ENCODE results near the gene TMEM175.

TMEM175 gene

DNA sequence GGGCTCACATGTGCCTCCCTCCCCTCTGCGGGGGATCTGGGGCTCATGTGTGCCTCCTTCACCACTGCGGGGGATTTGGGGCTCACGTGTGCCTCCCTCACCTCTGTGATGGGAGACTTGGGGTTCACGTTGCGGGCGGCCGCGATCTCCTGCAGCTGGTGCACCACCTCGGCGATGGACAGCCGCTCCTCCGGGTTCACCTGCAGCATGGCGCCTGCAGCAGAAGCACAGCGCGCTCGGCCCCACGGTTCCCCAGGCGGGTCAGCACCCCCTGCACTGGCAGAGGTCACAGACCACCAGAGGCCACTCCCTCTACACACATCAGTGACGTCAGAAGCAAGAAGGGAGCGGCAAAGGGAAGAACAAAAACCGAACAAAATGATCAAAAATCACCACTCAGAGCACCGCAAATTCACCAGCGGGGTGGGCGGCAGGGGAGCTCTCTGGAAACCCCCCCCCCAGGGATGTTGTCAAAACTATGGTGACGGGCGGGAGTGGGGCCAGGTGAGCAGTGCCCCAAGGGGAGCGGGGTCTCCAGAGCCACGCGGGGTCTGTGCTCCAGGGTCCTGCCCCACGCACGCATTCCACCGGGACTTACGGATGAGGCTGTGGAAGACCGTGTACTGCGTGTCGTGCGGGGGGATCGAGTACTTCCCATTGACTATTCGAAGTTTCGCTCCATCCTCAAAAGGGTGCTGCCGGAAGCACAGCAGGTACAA lies 38.8 kb upstream of the TMEM175 start:
- no peak for FAIRE-seq
- no peak for DNase-seq (ENCODE audit: insufficient read length, low spot score)
- TF ChIP-seq POLR2A (IDR thresholded peaks at IDR 0.05; ENCODE audit: low read depth, low read length) = no peak

DNA sequence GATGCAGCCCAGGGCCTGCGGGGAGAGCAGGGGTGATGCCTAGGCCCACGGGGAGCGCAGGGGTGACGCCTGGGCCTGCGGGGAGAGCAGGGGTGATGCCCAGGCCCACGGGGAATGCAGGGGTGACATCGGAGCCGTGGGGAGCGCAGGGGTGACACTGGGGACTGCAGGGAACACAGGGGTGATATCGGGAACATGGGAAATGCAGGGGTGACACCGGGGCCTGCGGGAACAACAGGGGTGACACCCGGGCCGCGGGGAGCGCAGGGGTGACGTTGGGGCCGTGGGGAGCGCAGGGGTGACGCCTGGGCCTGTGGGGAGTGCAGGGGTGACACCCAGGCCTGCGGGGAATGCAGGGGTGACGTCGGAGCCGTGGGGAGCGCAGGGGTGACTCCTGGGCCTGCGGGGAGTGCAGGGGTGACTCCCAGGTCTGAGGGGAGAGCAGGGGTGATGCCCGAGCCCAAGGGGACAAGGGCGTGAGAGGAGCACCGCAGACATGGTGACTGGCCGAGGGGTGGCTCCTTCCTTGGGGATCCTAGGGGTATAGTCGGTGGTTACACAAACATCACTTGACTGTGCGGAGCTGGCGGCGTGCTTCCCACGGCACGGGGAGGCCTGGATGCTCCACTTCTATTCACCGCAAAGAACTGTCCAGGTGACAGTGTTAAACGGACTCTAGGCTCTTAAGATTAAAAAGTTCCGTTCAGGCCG lies 38.1 kb upstream of the TMEM175 start:
- DNase-seq (ENCODE audit: insufficient read length, low spot score) (no peak), FAIRE-seq (no peak)
- no peak for TF ChIP-seq POLR2A (IDR thresholded peaks at IDR 0.05; ENCODE audit: low read depth, low read length)

DNA sequence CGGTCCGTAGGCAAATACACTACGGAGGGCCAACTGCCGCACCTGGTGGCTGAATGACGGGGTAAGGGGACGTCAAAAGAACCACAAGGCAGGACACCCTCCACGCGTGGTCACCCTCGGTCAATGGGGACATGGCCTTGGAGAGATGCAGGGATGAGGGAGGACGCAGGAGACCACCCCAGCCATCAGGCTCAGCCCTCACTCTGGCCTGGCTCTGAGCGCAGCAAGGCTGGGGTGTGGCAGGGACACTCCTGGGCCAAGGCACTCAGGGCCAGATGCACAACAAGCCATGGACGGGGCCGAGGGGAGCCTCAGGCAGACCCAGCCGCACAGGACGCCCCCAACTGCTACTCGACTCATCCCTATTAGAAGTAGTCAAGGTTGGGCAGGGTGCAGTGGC lies 36.7 kb upstream of the TMEM175 start:
- DNase-seq (ENCODE audit: insufficient read length, low spot score) (no peak), FAIRE-seq (no peak)
- TF ChIP-seq POLR2A (IDR thresholded peaks at IDR 0.05; ENCODE audit: low read depth, low read length) = no peak

DNA sequence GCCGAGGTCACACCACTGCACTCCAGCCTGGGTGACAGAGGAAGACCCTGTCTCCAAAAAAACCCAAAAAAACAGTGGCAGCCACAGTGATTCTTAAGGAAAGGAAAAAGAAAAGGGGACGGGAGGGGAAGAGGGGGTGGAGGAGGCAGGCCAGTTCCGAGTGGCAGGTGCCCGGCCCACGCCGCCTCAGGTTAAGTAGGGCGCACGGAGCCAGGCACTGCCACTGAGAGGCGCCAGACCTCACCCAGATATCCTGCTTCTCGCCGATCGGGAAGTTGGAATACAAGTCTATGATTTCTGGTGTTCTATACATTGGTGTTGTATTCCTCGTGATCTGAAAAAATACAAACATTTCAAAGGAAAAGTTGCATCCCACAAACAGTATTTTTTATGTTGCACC lies 36.0 kb upstream of the TMEM175 start:
- DNase-seq (ENCODE audit: insufficient read length, low spot score) (no peak), FAIRE-seq (no peak)
- TF ChIP-seq POLR2A (IDR thresholded peaks at IDR 0.05; ENCODE audit: low read depth, low read length) = no peak

DNA sequence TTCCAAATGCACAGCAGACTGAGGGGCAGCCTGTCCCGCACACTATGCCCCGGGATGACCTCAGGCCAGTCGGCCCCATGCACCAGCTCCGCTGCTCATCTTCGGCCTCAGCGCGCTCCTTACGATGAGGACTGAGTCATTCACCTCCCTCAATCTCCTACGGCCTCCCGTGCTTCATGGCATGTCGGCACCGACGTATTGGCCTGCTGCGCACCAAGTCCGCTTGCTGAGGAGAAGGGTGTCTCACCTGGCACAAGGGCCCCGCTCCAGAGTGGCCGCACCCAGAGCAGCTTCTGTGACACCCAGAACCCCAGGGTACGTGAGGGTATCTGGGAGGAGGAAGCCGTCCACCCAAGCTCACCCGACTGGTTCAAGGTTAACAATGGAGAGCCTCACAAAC lies 35.6 kb upstream of the TMEM175 start:
- TF ChIP-seq POLR2A (IDR thresholded peaks at IDR 0.05; ENCODE audit: low read depth, low read length) = no peak
- DNase-seq (ENCODE audit: insufficient read length, low spot score) = no peak
- FAIRE-seq = no peak

DNA sequence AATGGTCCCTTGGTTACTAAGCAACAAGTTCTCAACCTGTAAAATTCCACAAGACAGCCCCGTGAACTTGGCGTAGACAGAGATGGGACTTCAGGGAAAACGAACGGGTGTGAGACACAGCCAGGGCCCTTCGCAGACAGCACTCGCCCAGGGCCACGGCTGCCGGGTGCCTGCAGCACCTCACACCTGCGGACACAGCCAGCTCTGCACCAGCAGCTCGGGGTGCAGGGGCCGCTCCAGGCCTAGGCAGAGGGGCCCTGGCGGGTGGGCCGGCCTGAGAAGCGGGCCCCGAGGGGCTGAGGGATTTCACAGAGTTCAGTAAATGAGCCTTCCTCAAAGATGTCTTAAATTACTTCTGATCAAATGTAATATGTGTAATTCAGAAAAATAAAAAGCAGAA lies 34.1 kb upstream of the TMEM175 start:
- no peak for TF ChIP-seq POLR2A (IDR thresholded peaks at IDR 0.05; ENCODE audit: low read depth, low read length)
- FAIRE-seq (no peak), DNase-seq (ENCODE audit: insufficient read length, low spot score) (no peak)

DNA sequence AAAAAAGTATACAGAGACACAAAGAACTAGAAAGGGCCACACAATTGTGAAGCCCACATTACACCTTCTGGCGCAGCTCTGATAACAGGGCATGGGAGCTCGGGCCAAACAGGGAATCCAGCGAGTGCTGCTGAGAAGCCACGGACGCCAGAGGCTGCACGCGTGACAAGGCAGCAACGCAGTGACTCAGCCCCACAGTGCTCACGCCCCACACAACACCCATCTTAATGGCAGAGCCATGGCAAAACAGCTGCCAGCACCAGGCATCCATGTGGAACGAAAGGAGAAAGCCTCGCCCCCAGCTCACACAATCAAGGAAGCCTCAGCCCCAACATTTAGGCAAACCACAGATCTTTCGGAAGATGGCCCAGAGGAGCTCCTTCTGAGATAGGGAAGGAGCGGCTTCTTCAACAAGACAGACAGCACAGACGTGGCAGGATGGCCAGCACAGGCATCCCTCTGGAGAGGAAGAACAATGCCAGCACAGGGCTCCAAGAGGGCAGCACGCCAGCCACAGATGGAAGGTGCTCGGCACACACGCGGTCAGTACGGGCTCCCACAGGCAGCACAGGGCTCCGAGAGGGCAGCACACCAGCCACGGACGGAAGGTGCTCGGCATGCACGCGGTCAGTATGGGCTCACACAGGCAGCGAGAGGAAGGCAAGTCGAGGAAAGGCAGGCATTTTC lies 33.2 kb upstream of the TMEM175 start:
- no peak for TF ChIP-seq POLR2A (IDR thresholded peaks at IDR 0.05; ENCODE audit: low read depth, low read length)
- FAIRE-seq = no peak
- no peak for DNase-seq (ENCODE audit: insufficient read length, low spot score)

DNA sequence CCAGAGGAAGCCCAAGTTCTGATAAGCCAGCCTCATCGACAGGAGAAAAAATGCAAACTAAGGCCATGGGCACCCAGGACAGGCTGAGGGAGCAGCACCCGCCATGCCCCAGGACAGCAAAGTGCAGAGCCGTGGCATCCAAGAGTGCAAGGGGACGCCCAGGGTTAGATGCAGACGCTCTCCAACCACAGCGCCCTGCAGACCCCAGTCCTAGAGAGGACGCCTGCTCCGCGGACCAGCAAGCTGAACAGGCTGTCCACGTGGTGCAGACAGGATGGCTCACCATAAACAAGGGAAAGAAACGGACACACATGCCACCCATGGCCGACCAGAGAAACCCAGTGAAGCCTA lies 32.7 kb upstream of the TMEM175 start:
- FAIRE-seq = no peak
- TF ChIP-seq POLR2A (IDR thresholded peaks at IDR 0.05; ENCODE audit: low read depth, low read length) = no peak
- DNase-seq (ENCODE audit: insufficient read length, low spot score) = no peak

DNA sequence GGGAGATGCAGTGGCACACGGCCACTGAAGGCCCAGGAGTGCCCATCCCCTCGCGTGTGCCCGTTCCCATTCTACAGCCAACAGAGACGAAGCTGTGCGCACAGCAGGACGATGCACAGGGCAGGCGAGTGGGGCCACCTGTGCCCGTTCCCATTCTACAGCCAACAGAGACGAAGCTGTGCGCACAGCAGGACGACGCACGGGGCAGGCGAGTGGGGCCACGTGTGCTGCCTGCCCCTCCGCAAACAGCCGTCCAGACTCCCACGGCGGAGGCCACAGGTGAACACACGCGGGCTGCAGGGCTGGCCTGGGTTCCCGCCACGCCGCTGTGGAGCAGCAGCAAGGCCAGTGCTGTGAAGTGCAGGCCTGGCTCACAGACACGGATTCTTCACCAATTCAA lies 32.2 kb upstream of the TMEM175 start:
- no peak for DNase-seq (ENCODE audit: insufficient read length, low spot score)
- no peak for FAIRE-seq
- no peak for TF ChIP-seq POLR2A (IDR thresholded peaks at IDR 0.05; ENCODE audit: low read depth, low read length)

DNA sequence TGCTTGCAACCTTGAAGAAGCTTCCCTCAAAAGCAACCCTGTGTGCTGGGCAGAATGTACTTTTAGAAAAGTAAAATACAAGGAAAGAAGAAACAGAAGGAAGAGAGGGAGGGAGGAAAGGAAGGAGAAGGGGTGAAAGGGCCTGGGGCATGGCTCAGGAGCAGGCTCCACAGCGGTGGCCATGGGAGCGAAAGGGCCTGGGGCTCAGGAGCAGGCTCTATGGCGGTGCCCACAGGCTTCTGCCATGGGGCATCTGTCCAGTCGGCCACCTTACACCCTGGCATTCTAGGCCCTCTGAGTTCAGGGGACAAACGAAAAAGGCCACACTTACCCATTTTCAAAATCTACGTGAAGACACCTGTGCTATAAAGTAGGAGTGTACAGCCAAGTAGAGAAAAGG lies 31.5 kb upstream of the TMEM175 start:
- TF ChIP-seq POLR2A (IDR thresholded peaks at IDR 0.05; ENCODE audit: low read depth, low read length) = no peak
- no peak for DNase-seq (ENCODE audit: insufficient read length, low spot score)
- no peak for FAIRE-seq

DNA sequence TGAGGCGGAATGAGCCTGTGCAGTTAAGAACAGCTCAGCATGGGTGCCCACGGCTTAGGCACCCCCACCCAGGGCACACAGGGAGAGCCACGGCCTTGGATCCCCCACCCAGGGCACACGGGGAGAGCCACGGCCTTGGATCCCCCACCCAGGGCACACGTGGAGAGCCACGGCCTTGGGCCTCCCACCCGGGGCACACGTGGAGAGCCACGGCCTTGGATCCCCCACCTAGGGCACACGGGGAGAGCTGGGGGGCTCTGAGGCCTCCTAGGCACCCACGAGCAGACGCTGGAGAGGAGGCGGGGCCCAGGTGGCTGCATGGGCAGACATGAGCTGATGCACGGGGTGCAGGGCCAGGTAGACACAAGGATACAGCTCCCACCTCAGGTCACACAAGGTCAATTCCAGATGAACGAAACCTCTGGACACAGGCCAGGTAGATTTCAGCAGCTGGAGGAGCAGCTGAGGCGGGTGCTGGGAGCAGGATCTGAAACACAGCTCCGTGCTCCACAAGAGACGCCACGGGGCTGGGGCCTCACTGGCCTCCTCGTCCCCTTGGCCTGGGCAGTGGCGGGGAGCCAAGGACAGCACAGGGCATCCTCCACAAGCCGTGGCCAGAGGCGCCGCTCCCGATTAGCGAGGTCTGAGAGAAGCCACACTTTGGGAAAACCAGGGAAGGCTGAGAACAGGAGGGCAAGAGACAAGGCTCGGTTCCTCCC lies 30.9 kb upstream of the TMEM175 start:
- TF ChIP-seq POLR2A (IDR thresholded peaks at IDR 0.05; ENCODE audit: low read depth, low read length) = no peak
- FAIRE-seq (no peak), DNase-seq (ENCODE audit: insufficient read length, low spot score) (no peak)

DNA sequence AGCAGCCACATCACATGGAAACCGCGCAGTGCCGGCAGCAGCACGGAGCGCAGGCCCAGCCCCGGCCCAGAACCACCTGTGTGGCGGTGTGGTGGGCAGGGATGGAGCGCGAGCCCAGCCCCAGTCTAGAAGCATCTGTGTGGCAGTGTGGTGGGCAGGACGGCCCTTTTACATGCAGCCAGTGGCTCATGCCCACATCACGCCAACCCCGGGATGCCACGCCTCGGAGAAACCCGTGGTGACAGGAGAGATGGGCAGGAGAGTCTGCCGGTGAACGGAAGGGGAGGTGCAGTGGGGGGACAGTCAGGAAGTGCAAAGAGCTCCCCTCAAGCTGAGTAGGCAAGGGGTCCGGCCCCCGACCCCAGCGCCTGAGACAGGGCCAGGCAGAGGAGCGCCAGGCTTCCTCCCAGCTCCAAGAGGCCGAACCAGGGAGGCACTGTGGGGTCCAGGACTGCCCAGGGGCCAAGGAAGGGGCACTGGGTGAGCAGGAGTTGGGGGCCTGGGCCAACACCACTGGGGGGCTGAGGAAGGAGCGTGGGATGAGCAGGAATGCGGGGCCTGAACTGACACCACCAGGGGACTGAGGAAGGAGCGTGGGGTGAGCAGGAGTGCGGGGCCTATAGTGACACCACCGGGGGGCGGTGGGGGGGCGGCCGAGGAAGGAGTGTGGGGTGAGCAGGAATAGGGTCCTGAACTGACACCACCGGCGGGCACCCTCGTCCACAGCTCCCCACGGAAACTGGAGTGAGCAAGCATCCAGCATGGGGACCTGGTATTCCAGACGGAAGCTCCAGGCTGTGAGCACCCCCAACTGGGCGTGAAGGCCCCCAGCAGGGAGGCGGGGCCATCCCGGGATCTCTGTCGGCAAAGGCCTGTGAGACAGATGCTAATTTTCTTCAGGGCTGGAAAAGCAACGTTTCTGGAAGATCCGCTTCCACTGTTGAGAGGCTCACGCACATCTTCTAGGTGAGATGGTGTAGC lies 28.9 kb upstream of the TMEM175 start:
- FAIRE-seq = no peak
- no peak for TF ChIP-seq POLR2A (IDR thresholded peaks at IDR 0.05; ENCODE audit: low read depth, low read length)
- DNase-seq (ENCODE audit: insufficient read length, low spot score) = no peak

Data from H54 (cell line).